ENCODE results near the gene LSS. TPM values are rescaled to one million over a fixed set of nuclear protein-coding genes. Genes with fewer than 3 reads are reported as not detected.

LSS gene
- total and polyA plus RNA-seq, 7 donors: 17.4 to 78.6 (median 51.7) TPM

GRCh38 chr21:46193829-46194373 lies 34.7 kb downstream of the LSS start:
- WGBS, 2 donors: 96 to 97% methylated on average over 10 of the region's 10 CpGs
- H3K27ac ChIP-seq: no peak overlapping the region
- peak; percentile 14 for DNase-seq
- intact Hi-C loops (cut with DNase I): no loop called here
- no peaks in the 10 kb centered on the region for H3K27me3 ChIP-seq
- H3K9me3 ChIP-seq: no peaks in the 10 kb centered on the region
- H3K4me1 ChIP-seq: peaks cover 0 to 13% (median 10%) of the 10 kb centered on the region in 4 donors
- H3K4me3 ChIP-seq: no peak overlapping the region
- H3K36me3 ChIP-seq: peaks cover 21 to 87% (median 28%) of the 10 kb centered on the region in 4 donors
- TF ChIP-seq POLR2A (IDR thresholded peaks at IDR 0.05) (no peak), EP300 (IDR thresholded peaks at IDR 0.05) (no peak)

GRCh38 chr21:46191686-46192575 lies 36.6 kb downstream of the LSS start:
- no peaks in the 10 kb centered on the region for H3K9me3 ChIP-seq
- no peak overlapping the region for H3K4me3 ChIP-seq
- H3K4me1 ChIP-seq: peaks cover 0 to 20% (median 18%) of the 10 kb centered on the region in 4 donors
- H3K36me3 ChIP-seq: peaks cover 21 to 76% (median 25%) of the 10 kb centered on the region in 4 donors
- peak overlapping the region in 1 of 4 donors; percentile 15 for H3K27ac ChIP-seq
- H3K27me3 ChIP-seq: no peaks in the 10 kb centered on the region
- peak; percentile 59 for DNase-seq
- WGBS, 2 donors: 95 to 96% methylated on average over 20 of the region's 20 CpGs
- TF ChIP-seq POLR2A (IDR thresholded peaks at IDR 0.05) (no peak), POLR2AphosphoS5 (IDR thresholded peaks at IDR 0.05) (no peak), CTCF (IDR thresholded peaks at IDR 0.05) (no peak), EP300 (IDR thresholded peaks at IDR 0.05) (no peak)
- intact Hi-C loops (cut with DNase I): no loop called here

- no peaks in the 10 kb centered on the region for H3K27me3 ChIP-seq
- no peak for TF ChIP-seq POLR2AphosphoS5 (IDR thresholded peaks at IDR 0.05)
- TF ChIP-seq EP300 (IDR thresholded peaks at IDR 0.05): no peak
- no peak for TF ChIP-seq CTCF (IDR thresholded peaks at IDR 0.05)
- TF ChIP-seq POLR2A (IDR thresholded peaks at IDR 0.05): no peak
- no peak overlapping the region for H3K4me3 ChIP-seq
- H3K36me3 ChIP-seq: peaks cover 21 to 69% (median 25%) of the 10 kb centered on the region in 4 donors
- peaks cover 0 to 20% (median 18%) of the 10 kb centered on the region in 4 donors for H3K4me1 ChIP-seq
- WGBS, 2 donors: 92 to 96% methylated on average over 4 of the region's 4 CpGs
- intact Hi-C loops (cut with DNase I): no loop called here
- peak; percentile 82 for DNase-seq
- H3K9me3 ChIP-seq: no peaks in the 10 kb centered on the region
- peak overlapping the region in 3 of 4 donors; percentile 15 to 69 (median 52) for H3K27ac ChIP-seq
Measured at GRCh38 chr21:46191257-46191685, 37.3 kb downstream of the LSS start.

- intact Hi-C loops (cut with DNase I): no loop called here
- no peak for TF ChIP-seq POLR2A (IDR thresholded peaks at IDR 0.05)
- no peak for TF ChIP-seq EP300 (IDR thresholded peaks at IDR 0.05)
- TF ChIP-seq CTCF (IDR thresholded peaks at IDR 0.05): no peak
- no peak for TF ChIP-seq POLR2AphosphoS5 (IDR thresholded peaks at IDR 0.05)
- H3K4me3 ChIP-seq: no peak overlapping the region
- H3K4me1 ChIP-seq: peaks cover 0 to 20% (median 18%) of the 10 kb centered on the region in 4 donors
- no peaks in the 10 kb centered on the region for H3K9me3 ChIP-seq
- H3K27ac ChIP-seq: peak overlapping the region in 3 of 4 donors; percentile 15 to 69 (median 52)
- no peaks in the 10 kb centered on the region for H3K27me3 ChIP-seq
- WGBS, 2 donors: 95% methylated on average over 15 of the region's 15 CpGs
- peaks cover 15 to 63% (median 20%) of the 10 kb centered on the region in 4 donors for H3K36me3 ChIP-seq
- DNase-seq: peak; percentile 55
Measured at GRCh38 chr21:46190491-46191131, 38.0 kb downstream of the LSS start.
